GM21529 (cell line): Measurements from ENCODE around the gene BOLA2B.
"Not testable (repeated sequence)": the region's sequence is repeated elsewhere in the genome, so short reads cannot be mapped to it uniquely, and the experiment has no call there.

Experiments
- ATAC-seq: cut with Tn5 transposase; IDR thresholded peaks from one replicate; pipeline ENCODE4 v1.9.1; 2021; ENCODE audit not compliant: unreplicated experiment

The BOLA2B gene

GRCh38 chr16:30184891-30185682 is 8.4 kb downstream of the BOLA2B start:
- peak; percentile 1 for ATAC-seq

GRCh38 chr16:30184096-30184890 is 9.2 kb downstream of the BOLA2B start:
- ATAC-seq: peak; percentile 20

GRCh38 chr16:30183233-30184095 is 10.0 kb downstream of the BOLA2B start, which contains the start of gene CORO1A:
Gene CORO1A, plus strand, starts transcription at chr16:30183602. Its CDS starts 1,608 bp downstream, at chr16:30185210.
- ATAC-seq: peak; percentile 49

- no peak for ATAC-seq
Observed at GRCh38 chr16:30180741-30181140, 12.7 kb downstream of the BOLA2B start.

GRCh38 chr16:30179931-30180330 is 13.5 kb downstream of the BOLA2B start:
- ATAC-seq: no peak

- ATAC-seq: no peak
Observed at GRCh38 chr16:30179195-30179594, 14.3 kb downstream of the BOLA2B start.

GRCh38 chr16:30176876-30177275 is 16.6 kb downstream of the BOLA2B start:
- ATAC-seq: not testable (repeated sequence)

- ATAC-seq: no peak
Observed at GRCh38 chr16:30173054-30173453, 20.4 kb downstream of the BOLA2B start.

GRCh38 chr16:30170145-30170544 is 23.3 kb downstream of the BOLA2B start:
- ATAC-seq: not testable (repeated sequence)

- not testable (repeated sequence) for ATAC-seq
Observed at GRCh38 chr16:30169416-30169815, 24.1 kb downstream of the BOLA2B start.

GRCh38 chr16:30168746-30169145 is 24.7 kb downstream of the BOLA2B start:
- ATAC-seq: not testable (repeated sequence)

- peak; percentile 69 for ATAC-seq
Observed at GRCh38 chr16:30166202-30166902, 27.1 kb downstream of the BOLA2B start.

GRCh38 chr16:30163538-30163937 is 29.9 kb downstream of the BOLA2B start:
- ATAC-seq: no peak

- no peak for ATAC-seq
Observed at GRCh38 chr16:30157214-30157613, 36.3 kb downstream of the BOLA2B start.

GRCh38 chr16:30155188-30155587 is 38.3 kb downstream of the BOLA2B start:
- ATAC-seq: no peak

- no peak for ATAC-seq
Observed at GRCh38 chr16:30152517-30152916, 40.9 kb downstream of the BOLA2B start.

- ATAC-seq: no peak
Observed at GRCh38 chr16:30151091-30151490, 42.4 kb downstream of the BOLA2B start.

GRCh38 chr16:30149250-30149930 is 44.1 kb downstream of the BOLA2B start:
- no peak for ATAC-seq

- ATAC-seq: no peak
Observed at GRCh38 chr16:30147843-30148510, 45.5 kb downstream of the BOLA2B start.
